HUES6 (cell line): Measurements from ENCODE around the gene DOK6.
"Not testable (repeated sequence)": the region's sequence is repeated elsewhere in the genome, so short reads cannot be mapped to it uniquely, and the experiment has no call there.

Experiments
- H3K27ac ChIP-seq: 2 replicates; pipeline ENCODE4 v1.7.0; 2013; ENCODE audit warnings: low read depth, mild to moderate bottlenecking, low read length, inconsistent platforms
- H3K27me3 ChIP-seq: 2 replicates; pipeline ENCODE4 v1.6.1; 2013; ENCODE audit warnings: low read length; ENCODE audit not compliant: control insufficient read depth, insufficient read depth
- H3K36me3 ChIP-seq: 2 replicates; pipeline ENCODE4 v1.6.1; 2013; ENCODE audit warnings: low read length; ENCODE audit not compliant: control insufficient read depth, insufficient read depth
- H3K4me1 ChIP-seq: 2 replicates; pipeline ENCODE4 v1.6.1; 2013; ENCODE audit warnings: low read length; ENCODE audit not compliant: control insufficient read depth, insufficient read depth
- H3K4me3 ChIP-seq: 2 replicates; pipeline ENCODE4 v1.5.1; 2013; ENCODE audit warnings: low read depth, low read length
- H3K9ac ChIP-seq: one replicate; pipeline ENCODE4 v1.6.1; 2013; ENCODE audit warnings: mild to moderate bottlenecking, low read length
- H3K9me3 ChIP-seq: 2 replicates; pipeline ENCODE4 v1.6.1; 2013; ENCODE audit warnings: low read depth, low read length; ENCODE audit not compliant: control insufficient read depth, insufficient read depth

DOK6 gene

DNA sequence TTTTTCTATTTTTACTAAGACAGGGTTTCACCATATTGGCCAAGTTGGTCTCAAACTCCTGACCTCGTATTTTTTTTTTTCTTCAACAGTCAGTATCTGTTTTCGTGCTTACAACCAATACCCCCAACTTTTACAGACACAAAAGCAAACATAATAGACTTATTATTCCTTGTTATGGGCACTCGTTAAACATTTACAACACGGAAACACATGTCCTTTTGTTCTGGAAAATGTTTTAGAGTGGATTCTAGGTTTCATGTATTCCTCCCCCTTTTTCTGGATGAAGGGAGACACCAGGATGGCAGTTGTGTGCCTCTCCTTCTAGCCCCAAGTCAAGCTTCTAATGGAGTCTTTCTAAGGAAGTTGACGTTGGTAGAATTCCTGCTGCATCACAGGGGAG is 458.2 kb downstream of the DOK6 start:
- Histone ChIP-seq H3K4me3 (no peak overlapping the region), H3K36me3 (no peaks in the 10 kb centered on the region), H3K9me3 (no peaks in the 10 kb centered on the region), H3K27me3 (no peaks in the 10 kb centered on the region), H3K4me1 (no peaks in the 10 kb centered on the region), H3K27ac (no peak overlapping the region), H3K9ac (no peak overlapping the region)

DNA sequence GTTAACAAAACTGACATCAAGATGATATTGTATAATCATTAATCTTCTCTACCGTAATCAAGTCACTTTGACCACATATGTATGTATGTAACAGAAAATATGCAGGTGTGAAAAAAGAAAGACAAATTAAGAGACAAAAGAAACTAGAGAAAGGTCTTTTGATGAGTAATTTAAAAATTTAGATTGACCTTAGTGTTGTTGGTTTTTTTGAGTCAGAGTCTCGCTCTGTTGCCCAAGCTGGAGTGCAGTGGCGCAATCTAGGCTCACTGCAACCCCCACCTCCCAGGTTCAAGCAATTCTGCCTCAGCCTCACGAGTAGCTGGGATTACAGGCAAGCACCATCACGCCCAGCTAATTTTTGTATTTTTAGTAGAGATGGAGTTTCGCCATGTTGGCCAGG is 464.1 kb downstream of the DOK6 start:
- H3K27ac ChIP-seq, H3K4me1 ChIP-seq, H3K4me3 ChIP-seq: not testable (repeated sequence)

DNA sequence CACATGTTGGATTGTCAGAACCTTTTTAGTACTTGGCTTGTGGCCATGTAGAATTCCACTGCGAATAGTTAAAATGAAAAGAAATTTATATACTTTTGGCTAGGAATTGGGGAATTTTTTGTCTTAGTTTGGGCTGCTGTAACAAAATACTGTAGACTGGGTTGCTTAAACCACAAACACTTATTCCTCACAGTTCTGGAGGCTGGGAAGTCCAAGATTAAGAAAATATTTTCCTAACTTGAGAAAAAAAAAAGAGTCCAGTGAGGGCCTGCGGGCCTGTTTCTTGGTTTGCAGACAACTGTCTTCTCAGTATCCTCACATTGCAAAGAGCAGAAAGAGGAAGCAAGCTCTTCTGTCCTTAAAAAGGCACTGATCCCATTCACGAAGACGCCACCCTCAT is 465.1 kb downstream of the DOK6 start:
- H3K4me1 ChIP-seq = no peaks in the 10 kb centered on the region
- no peak overlapping the region for H3K9ac ChIP-seq
- H3K27ac ChIP-seq = no peak overlapping the region
- H3K9me3 ChIP-seq = no peaks in the 10 kb centered on the region
- no peaks in the 10 kb centered on the region for H3K27me3 ChIP-seq
- no peak overlapping the region for H3K4me3 ChIP-seq
- H3K36me3 ChIP-seq = no peaks in the 10 kb centered on the region

More for the DNA sequence above, 464.1 kb downstream of the DOK6 start:
- not testable (repeated sequence) for H3K36me3 ChIP-seq, H3K9ac ChIP-seq, H3K27me3 ChIP-seq, H3K9me3 ChIP-seq

DNA sequence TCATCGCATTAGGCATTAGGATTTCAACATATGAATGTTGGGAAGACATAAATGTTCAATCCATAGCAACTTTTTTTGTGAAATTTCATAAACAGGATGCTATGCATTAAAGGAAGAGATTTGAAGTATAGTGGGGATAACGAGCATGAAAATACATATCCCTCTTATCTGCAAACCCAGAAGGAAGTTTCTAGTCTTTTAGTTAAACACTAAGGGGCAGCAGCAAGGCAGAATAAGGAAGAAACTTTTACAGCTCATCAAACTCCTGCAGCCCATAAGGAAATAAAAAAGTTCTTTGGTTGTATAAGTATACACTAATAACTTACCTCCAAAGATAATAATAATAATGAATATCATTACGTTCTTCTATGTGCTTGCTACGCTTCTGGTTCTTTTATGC is 465.5 kb downstream of the DOK6 start:
- Histone ChIP-seq H3K36me3 (no peaks in the 10 kb centered on the region), H3K4me3 (no peak overlapping the region), H3K9me3 (no peaks in the 10 kb centered on the region), H3K9ac (no peak overlapping the region), H3K27me3 (no peaks in the 10 kb centered on the region), H3K4me1 (no peaks in the 10 kb centered on the region), H3K27ac (no peak overlapping the region)

DNA sequence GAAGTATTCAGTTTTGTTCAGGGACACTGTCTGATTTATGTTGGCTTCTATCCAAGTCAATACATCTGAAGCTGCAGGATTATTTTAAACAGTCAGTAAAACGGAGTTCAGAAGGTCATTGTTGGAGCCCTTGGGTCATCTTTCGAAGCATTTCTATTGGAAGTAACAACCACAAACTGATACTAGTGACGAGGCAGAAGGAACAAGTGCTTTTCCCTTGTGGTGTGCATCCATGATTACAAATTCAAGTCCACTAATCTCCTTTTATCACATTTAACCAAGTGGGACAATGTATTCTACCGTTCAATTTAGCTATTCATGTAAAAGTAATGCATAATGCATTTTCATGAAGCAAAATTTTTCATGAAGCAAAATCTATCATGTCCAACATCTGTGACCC is 470.0 kb downstream of the DOK6 start:
- Histone ChIP-seq H3K4me3 (no peak overlapping the region), H3K4me1 (no peaks in the 10 kb centered on the region)

DNA sequence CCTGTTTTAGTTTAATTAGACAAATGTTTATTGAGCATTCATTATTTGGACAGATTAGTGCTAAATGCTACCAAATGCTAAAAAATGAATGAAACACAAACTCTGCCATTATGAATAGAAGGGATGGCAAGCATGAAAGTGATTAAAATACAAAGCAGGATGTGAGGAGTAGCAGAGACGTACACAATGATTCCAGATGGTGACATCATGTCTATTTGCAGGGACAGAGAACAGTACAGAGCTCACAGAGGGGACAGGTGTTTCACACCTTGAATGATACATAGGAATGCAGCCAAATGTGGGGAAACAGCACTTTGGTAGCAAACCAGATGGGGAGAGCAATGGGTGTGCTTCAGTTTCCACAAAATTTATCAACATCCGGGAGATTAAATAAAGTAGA is 470.7 kb downstream of the DOK6 start:
- no peaks in the 10 kb centered on the region for H3K27me3 ChIP-seq
- H3K9ac ChIP-seq = no peak overlapping the region
- H3K9me3 ChIP-seq = no peaks in the 10 kb centered on the region
- no peak overlapping the region for H3K4me3 ChIP-seq
- H3K36me3 ChIP-seq = no peaks in the 10 kb centered on the region
- no peak overlapping the region for H3K27ac ChIP-seq
- no peaks in the 10 kb centered on the region for H3K4me1 ChIP-seq

More for the DNA sequence above, 470.0 kb downstream of the DOK6 start:
- no peaks in the 10 kb centered on the region for H3K27me3 ChIP-seq
- H3K9ac ChIP-seq = no peak overlapping the region
- no peaks in the 10 kb centered on the region for H3K9me3 ChIP-seq
- H3K36me3 ChIP-seq = no peaks in the 10 kb centered on the region
- H3K27ac ChIP-seq = no peak overlapping the region

DNA sequence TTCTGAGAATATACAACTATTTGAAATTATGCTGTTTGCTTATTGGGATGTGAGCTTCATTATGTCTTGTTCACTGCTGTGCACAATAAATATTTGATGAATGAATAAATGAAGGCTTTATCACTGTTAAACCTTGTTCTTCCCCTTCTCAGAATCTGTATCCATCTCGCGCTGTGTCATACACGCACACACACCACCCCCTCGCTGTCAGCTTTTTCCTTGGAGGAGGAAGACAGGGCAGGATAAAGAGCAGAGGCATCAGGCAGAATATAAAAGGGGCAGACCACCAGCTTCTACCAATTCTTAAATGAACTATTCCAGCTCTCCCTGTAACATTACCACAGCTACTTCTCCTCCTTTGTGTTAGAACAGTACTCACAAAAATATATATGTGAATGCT is 472.0 kb downstream of the DOK6 start:
- no peaks in the 10 kb centered on the region for H3K27me3 ChIP-seq
- no peak overlapping the region for H3K4me3 ChIP-seq
- H3K36me3 ChIP-seq = no peaks in the 10 kb centered on the region
- H3K4me1 ChIP-seq = no peaks in the 10 kb centered on the region
- H3K27ac ChIP-seq = no peak overlapping the region
- H3K9ac ChIP-seq = no peak overlapping the region
- no peaks in the 10 kb centered on the region for H3K9me3 ChIP-seq

DNA sequence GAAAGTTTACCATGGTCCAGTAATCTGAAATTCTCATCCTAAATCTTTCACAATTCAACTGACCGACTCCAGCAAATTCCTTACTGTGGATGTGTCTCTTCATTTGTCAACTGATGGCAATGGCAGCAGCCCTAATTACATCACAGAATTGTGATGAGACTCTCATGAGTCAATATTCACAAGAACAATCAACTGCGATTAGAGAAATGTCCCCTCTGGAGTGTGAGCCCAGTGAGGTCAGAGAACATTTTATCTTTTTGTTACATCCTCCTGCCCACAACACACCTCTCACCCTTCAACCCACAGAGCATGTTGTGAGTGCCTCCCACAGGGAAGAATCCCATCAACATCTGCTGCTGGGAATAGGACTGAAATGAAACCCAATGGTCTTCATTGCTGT is 473.4 kb downstream of the DOK6 start:
- H3K27me3 ChIP-seq = no peaks in the 10 kb centered on the region
- H3K9me3 ChIP-seq = peaks cover 7% of the 10 kb centered on the region; the same call in 1 of the 2 replicates
- H3K4me3 ChIP-seq = no peak overlapping the region
- H3K9ac ChIP-seq = no peak overlapping the region
- H3K4me1 ChIP-seq = peaks cover 6% of the 10 kb centered on the region; the same call in 1 of the 2 replicates
- no peak overlapping the region for H3K27ac ChIP-seq
- H3K36me3 ChIP-seq = no peaks in the 10 kb centered on the region

DNA sequence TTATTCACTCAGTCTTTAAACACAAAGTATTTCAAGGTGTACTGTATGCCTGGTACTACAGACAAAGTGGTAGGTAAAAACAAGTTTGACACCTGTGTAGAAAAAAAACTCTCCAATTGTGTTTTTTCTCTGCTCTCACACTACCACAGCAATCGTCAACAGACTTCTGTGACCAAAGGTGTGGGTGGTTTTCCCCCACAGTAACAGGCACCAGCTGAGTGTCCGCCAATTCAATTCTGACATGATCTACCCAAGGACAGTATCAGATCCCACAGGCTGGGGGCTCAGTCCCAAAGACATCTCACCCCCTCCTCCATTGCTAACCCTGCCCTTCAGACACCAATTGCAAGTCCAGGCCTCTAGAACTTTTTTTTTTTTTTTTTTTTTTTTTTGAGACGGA is 475.8 kb downstream of the DOK6 start:
- peaks cover 13% of the 10 kb centered on the region; the same call in 1 of the 2 replicates for H3K9me3 ChIP-seq
- no peaks in the 10 kb centered on the region for H3K36me3 ChIP-seq
- H3K27me3 ChIP-seq = no peaks in the 10 kb centered on the region
- H3K27ac ChIP-seq = no peak overlapping the region
- H3K4me1 ChIP-seq = peaks cover 9% of the 10 kb centered on the region; the same call in 1 of the 2 replicates
- no peak overlapping the region for H3K9ac ChIP-seq
- no peak overlapping the region for H3K4me3 ChIP-seq

DNA sequence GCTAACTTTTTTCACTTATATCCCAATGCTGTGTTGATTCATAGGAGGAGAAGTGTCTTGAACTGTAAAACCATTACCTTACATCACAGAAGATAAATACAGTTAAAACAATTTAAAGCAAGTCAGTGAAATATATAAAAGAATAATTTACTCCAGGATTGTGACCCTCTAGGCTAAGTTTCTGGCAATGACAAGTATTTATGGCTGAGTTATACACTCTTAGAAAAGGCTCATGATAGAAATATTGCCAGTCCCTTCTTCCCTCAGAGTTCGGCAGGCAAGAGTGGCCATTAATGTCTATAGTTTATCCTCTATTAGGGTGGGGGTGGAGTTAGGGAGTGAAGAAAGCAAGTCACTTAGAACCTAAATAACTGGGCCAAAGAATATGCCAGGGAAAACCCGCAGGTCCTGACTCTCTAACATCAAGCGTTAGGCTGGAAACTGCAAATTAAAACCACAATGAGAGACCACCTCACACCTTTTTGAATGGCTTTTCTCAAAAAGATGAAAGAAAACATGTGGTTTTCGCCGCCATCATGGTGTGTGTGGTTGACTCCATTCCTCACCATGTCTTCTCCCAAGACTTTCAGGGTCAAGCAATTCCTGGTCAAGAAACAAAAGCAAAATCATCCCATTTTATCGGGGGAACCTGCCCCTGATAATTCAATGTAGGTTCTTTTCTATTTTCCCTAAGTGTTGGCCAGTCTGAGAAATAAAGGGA is 477.7 kb downstream of the DOK6 start:
- peak overlapping the region; percentile 73; the same call in 1 of the 2 replicates for H3K27ac ChIP-seq
- peak overlapping the region; percentile 33 for H3K9ac ChIP-seq
- H3K9me3 ChIP-seq = peaks cover 13% of the 10 kb centered on the region; the same call in 1 of the 2 replicates
- no peaks in the 10 kb centered on the region for H3K27me3 ChIP-seq
- H3K4me3 ChIP-seq = no peak overlapping the region
- H3K36me3 ChIP-seq = no peaks in the 10 kb centered on the region
- peaks cover 9% of the 10 kb centered on the region; the same call in 1 of the 2 replicates for H3K4me1 ChIP-seq

DNA sequence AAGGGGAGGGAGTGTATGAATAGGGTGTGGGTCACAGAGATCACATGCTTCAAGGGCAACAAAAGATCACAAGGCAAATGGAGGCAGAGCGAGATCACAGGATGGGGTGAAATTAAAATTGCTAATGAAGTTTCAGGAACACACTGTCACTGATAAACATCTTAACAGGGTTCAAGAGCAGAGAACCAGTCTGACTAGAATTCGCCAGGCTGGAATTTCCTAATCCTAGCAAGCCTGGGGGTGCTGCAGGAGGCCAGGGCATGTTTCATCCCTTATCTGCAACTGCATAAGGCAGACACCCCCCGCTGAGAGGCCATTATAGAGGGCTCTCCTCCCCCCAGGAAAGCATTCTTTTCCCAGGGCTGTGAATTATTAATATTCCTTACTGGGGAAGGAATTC is 478.4 kb downstream of the DOK6 start:
- not testable (repeated sequence) for H3K4me1 ChIP-seq, H3K27me3 ChIP-seq, H3K9ac ChIP-seq, H3K4me3 ChIP-seq, H3K36me3 ChIP-seq, H3K27ac ChIP-seq
- H3K9me3 ChIP-seq = peaks cover 13% of the 10 kb centered on the region; the same call in 1 of the 2 replicates
